GM18502 (cell line): ENCODE measurements around the gene TRAPPC12.
"Not testable (repeated sequence)": the region's sequence is repeated elsewhere in the genome, so short reads cannot be mapped to it uniquely, and the experiment has no call there.

Experiments
- ATAC-seq: cut with Tn5 transposase; IDR thresholded peaks from one replicate; pipeline ENCODE4 v1.9.1; 2021; ENCODE audit warnings: mild to moderate bottlenecking; ENCODE audit not compliant: unreplicated experiment, poor library complexity

Gene TRAPPC12

DNA sequence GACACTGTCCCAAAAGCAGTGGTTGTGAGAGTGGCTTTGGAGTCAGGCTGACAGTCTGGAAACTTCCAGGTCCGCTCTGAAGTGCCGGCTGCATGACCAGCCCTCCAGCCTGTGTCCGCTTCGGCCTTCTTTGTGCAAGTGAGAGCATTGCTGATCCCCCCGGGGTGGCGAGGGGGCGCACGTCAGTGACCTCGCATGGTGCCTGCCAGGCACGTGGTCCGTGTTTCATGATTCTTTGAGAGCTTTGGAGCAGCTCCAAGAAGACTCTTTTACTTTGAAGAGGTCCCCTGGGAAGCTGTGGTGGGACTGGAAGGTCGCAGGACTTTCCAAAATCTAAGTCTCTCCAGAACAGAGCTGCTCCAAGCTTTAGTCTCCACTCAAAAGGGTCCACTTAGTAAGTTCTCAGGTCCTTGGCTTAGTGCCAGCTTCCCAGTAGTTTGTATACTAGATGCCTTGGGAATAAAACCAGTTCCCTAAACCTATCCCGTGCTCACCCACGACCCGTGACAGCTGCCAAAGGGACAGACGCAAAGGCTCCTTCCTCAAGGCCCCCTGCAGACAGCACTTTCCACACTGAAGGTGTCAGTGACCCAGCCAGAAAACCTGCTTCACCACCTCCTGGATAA, 71.0 kb downstream of the TRAPPC12 start:
- ATAC-seq = no peak

DNA sequence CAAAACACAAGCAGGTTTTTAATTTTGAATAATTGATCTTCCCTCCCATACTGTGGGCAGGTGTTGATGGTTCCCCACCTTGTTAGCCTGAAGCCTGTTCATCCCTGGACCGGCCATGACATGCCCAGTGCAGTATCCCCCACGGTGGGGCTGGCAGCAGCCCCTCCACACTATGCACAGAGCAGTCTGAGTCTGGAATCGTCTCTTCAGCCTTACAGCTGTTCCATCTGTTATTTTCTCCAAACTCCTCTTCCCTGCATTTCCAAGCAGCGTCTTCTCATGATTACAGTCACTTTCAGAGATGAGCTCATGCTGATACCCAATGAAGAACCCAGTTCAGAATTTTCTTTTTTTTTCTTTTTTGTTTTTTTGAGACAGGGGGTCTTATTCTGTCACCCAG, 71.7 kb downstream of the TRAPPC12 start:
- ATAC-seq = no peak

DNA sequence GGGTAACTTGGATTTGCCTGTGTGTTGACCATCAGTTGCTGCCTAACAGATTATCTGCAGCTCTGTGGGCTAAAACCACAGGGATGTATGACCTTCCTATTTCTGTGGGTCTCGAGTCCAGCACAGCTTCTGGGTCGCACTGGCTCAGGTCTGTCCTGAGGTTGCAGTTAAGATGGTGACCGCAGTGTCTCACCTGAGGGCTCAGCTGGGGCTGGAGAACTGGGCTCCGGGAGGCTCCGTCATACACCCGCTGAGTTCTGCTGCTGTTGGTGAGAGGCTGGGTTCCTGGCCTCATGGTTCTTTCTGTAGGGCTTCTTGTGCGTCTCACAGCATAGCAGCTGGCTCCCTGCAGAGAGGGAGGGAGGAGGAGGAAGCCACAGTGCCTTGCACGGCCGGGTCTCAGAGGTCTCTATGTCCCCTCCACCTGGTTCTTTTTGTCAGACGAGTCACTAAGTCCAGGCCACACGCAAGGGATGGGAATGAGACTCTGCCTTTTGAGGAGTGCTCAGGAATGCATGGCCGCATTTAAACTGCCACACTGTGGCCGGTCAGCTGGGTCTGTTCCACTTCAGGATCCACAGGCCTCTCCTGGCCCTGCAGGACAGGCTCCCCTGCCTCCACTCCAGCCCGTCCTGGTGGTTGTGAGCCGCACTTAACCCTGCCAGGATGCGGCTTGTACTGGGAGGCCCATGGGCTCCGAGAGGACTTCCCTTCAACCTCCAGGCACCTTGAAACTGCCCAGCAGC, 72.6 kb downstream of the TRAPPC12 start:
- no peak for ATAC-seq

DNA sequence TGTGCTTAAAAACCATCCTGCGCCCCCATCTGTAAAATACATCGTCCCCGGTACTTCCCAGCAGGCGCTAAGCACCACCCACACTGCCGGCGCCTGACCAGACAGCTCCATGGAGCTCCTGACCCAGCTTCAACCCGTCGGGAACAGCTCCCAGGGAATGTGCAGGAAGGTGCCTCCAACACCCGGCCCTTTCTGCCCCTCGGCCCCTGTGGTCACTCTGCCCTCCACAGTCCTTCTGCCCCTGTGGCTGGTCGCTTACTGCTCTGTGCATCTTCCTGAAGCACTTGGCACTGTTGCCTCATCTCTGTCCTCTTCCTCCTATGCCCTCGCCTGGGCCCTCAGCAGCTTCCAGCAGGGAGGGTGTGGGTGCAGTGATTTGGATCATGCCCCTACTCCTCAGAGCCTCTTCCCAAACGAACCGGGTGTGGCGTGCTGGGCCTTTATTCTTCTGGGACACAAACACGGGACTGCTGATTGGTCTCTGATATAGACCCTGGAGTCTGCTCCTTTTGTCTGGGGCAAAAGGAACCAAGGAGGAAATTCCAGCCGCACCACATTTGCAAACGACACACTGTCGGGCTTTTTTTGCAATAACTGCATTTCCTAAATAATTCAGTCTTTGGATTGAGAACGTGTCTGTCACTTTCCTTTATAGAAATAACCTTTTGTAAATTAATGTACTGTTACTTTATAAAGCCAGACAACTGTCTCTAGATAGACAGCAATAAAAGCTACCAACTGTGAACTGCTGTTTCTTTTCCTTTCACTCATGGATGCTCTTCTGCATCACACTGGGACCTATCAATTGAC, 73.9 kb downstream of the TRAPPC12 start:
- no peak for ATAC-seq

DNA sequence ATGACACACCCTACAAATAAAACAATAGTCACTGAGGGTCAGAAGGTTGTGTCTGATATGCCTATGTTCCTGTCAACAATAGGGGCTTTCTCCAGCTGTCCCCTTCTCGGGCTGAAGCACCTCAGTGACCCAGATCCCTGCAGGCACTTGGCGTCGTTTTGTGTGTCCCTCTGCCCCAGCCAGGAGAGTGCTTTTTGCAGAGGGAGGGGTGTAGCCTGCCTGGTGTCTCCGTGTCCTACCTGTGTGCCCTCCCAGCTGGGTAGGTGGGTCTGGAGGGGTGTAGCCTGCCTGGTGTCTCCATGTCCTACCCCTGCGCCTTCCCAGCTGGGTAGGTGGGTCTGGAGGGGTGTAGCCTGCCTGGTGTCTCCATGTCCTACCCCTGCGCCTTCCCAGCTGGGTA, 74.5 kb downstream of the TRAPPC12 start:
- ATAC-seq = not testable (repeated sequence)

DNA sequence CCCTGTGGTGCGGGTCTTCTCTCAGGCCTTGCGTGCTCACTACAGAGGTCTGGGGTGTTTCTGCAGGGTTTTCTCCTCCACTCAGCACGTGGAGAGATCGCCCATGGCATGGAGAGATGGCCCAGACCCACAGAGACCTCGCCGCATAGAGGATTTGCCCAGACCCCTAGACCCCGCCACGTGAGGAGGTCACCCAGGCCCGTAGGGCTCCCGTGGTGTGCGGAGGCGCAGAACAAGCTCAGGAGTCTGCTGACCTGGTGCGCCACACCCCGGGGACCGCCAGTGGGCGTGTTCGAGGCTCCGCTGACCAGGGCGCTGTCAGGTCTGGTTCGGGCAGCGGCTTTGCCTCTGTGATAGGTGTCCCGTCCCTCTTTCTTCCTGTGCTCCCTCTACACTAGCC, 75.3 kb downstream of the TRAPPC12 start:
- no peak for ATAC-seq

DNA sequence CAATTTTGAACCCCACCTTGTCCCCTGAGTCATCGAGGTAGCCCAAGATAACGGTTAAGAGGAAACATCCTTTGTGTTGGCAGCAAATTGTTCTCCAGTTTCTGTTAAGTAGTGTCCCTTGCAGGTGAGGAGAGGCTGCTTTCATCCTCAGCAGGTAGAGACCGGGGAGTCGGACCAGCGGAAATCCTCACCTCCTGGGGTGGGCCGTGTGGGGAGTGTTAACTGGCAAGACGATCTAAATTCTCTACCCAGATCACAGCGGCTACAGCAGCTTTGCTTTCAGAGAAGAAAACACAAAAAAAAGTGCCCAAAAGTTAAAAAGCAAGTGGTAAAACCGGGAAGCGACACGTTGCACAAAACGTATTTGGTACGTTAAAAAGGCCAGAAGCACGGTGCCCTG, 76.6 kb downstream of the TRAPPC12 start:
- no peak for ATAC-seq

DNA sequence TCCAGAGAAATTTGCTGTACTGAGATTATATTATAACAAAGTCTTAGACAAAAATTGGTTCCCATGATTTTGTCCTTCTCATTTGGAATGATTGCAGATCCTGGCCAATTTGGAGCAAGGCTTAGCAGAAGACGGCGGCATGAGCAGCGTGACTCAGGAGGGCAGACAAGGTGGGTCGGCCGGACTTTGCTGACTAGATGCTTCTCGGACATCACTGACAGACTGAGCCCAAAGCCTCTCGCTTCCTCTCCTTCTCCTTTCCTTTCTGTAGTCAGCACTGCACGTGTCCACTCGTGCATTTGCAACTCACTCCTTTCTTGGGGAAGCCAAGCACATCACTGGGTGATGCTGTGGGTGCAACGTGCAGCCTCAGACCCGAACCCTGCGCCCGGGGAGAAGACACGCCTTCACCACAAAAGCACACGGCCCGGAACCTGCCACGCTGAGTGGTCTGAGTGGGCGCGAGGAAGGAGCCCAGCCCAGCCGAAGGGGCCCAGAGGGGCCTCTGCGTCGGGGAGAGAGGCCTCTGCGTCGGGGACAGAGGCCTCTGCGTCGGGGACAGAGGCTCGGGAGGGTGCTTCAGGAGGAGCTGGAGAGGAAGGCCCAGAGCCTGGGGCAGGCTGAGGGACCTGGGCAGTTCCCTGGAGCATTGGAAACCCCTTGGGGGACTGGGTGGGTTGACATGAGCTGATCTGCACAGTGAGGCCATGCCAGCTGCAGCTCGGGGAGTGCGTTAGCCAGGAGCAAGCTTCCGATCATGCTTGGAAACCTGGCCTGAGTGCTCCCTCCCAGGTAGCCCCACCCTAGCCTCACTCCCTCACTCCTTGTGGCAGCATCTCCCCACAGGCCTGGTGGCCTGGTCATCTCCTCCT, 78.3 kb downstream of the TRAPPC12 start:
- no peak for ATAC-seq

DNA sequence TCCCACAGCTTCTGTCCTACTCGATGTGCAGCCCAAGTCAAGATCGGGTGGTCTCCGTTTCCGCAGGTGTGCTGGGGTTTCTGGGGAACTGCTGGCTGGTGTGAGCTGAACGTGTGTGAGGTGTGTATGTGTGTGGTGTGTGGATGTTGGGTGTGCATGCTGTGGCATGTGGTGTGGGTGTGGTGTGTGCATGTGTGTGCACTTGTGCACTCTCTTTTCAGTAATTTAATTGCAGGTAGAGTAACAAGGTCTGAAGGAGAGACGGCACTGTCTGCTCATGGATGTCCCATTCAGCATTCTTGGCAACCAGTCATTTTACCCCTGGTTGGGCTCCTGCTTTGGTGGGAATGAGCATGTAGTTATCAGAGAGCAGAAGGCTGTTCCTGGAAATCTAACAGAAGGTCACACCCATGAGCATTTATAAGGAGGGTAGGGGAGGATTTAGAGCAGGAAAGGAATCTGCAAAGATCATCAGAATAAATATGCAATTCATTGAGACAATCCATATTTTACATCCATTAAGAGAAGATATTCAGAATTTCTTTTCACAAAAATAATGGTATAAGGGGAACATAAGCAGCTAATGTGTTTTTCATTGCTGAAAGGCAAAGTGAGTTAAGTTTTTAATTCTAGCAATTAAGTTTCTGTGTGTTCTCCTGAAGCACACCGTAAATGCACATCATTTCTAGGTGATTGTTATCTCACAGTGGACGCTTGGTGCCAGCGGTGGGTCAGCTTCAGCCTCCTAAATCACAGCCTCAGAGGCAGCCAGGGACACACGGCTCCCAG, 79.1 kb downstream of the TRAPPC12 start:
- no peak for ATAC-seq

DNA sequence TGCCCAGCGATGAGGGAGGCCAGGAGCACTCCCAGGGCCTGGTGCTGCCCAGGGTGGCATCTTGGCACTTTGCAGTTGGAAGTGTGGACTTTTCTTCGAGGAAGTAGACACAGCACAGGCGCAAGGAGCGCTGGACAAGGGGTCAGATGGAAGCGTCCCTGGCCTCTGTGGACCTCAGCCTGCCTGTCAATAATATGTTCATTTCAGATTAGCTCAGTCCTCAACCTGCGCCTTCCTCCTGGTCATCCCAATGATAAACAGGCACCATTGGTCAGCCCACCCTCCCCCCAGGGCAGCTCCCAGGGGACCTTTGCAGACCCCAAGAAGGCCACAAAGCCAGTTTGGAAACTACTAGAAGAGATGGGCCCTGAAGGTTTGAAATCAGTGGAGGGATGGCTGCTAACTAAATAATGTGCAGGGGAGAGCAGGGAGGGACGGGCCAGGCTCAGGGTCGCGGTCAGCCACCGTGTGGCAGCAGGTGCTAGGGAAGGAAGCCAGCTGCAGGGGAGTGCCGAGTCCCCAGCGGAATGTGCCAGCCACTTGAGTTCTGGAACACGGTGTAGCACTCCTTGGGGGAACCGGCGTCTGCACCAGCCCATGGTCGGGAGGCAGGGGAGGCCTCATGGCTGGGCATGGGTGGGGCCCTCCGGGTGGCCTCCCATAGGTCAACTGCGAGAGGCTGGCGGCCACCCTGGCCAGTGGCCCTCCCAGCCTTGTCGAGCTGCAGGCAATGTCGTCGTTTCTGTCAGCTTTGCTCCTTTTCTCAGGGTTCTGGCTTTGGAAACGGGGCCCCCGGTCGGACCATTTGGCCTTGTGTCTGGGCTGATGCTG, 79.9 kb downstream of the TRAPPC12 start:
- ATAC-seq = no peak

DNA sequence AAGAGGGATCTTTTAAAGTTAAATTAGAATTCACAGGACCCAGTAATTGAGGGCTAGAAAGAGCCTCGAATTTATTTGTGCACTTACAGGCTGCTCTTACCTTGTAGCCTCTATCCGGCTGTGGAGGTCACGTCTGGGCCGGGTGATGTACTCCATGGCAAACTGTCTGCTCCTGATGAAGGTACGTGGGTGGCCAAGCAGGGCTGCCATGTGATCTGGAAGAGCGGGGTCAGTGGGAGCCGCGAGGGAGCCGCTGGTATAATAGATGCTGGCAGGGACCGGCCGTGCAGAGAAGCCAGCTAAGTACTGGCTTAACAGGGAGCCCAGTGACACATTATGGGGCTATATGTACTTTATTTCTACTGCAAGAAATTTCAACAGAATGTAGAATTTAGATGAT, 80.7 kb downstream of the TRAPPC12 start:
- no peak for ATAC-seq

DNA sequence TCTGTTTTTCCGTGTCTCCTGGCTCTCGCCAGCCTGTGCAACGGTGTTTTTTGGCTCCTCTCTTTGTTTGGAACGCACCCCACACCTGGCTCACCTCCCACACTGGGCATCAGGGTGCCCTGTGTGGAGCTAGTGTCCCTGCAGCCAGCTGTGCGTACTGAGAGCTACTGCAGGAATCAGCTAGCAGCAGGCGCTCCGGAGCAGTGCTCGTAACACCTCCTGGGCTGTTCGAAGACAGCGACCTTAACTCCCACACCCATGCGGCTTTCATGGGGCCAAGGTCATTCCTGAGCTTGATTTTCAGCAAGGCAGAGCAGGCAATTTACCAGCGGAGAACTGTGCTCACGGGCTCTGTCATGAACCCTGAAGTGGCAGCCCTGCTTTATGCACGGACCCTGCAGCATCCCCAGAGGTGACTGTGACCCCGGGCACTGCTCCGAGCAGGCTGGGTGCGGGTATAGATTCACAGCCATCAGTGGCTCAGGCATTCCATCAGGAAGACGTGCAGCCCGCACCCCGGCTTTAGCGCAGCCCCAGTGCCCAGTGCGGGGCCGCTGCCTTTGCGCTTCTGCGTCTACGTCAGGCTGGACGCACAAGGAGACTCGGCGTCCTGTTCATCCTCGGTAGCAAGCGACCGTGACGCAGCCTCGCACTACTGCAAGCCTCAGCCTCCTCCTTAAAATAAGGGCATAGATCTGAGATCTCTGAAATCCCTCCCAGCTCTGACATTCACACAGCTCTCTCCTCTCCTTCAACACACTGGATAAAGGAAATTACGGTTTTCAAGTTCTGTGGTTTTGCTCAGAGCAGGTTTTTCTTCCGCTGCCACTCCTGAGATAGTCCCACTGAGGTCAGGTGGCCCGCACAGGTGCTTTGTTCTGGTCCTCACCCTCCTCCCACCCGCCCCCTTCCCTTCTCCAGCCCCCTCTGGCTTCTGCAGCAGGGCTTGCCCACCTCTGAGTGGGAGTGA, 81.6 kb downstream of the TRAPPC12 start:
- no peak for ATAC-seq

DNA sequence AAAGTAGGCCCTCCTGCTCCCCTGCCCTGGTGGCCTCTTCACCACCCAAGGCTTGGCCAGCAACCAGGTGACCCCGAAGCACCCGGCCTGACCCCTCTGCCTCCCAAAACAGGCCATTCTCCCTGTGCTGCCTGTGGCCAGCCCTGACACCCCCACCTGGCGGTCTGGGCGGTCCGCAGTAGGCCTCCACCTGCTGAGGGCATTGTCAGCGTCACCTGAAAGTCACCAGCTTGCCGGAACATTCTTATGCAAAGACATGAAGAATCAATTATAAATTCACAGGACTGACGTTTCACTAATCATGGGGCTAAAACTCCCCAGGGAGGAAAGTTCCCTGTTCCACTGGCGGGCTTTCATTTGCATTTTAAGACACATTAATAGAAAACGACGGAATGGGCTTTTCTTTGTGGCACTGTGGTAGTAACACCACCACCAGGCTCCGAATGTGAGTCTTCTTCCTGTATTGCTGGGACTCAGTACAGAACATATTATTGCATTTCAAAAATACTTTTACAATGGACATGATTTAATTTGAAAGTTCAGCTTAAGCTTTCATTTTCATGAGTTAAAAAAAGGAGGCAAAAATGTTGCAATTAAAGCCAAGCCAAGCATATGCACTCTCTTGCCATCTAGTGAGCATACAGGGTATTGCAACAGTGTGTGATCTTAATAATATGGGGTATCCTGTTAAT, 82.5 kb downstream of the TRAPPC12 start:
- ATAC-seq = peak; percentile 78

DNA sequence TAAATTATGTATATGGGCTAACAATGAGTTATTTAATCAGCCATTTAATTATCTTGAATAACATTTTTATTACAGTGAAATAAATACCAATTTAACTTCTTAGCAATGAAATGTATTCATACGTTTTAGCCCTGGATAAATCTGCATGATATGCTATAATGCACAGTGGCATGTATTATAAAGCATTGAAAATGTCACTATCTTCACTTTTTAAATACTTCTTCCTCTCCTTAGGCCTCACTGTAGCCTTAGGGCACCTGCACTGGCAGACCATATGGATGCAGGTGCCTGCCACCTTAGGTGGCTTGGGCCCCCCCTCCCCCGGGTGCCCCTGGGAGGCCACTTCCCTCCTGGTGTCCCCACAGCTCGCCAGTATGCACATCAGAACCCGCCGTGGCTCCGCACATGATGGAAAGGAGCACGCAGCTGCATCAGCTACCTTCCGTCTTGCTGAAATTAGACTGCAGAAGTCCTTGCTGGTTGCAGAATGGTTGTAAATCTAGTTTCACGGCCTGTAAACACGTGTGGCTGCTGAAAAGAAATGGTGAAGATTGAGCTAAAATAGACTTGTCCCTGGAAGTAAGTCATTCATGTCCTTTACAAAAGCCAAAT, 83.1 kb downstream of the TRAPPC12 start:
- ATAC-seq = peak; percentile 9

DNA sequence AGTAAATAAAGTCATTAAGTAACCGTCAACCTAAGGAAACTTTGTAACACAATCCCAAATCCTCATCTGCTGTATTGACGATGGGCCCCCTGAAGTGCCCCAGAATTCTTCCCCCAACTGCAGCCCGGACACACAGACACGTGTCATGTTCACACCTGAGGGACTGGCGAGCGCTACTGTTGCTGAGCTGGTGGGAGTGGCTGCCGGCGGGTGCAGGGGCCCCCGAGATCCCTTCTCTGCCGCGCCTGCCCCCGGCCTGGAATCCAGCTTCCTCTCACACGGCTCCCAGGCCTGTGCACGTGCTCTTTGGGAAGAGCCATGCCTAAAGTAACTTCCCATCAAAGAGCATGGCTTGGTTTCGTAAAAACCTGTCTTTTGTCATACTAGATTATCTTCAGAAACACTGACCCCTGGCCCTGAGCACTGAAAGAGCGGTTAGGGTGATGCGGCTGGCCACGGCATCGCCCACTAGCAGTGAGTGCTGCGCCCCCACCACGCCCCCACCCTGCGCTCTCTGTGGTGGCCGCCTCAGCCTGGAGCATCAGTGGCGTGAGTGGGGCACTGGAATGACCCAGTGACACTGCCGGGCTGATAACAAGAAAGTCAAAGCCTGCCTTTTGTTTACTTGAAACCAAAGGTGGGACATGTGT, 83.8 kb downstream of the TRAPPC12 start:
- no peak for ATAC-seq

DNA sequence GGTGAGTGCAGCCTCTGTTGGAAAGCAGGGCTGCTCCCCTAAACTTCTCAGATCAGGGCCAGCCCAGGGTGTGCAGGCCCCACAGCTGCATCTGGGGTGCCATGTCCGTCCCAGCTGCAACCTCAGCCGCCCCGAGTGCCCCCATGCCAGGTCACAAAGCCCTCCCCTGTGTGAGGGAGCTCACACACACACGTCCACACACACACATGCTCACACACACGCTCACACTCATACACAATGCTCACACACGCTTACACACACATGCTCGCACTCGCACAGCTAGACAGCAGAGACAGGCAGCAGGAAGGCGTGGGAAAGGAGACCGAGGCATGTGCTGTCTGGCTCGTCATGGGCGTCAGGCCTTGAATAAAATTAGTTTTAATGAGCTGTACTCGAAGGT, 84.5 kb downstream of the TRAPPC12 start:
- no peak for ATAC-seq
